ENCODE results near the gene ZNF107.
"Not testable (repeated sequence)": the region's sequence is repeated elsewhere in the genome, so short reads cannot be mapped to it uniquely, and the experiment has no call there.

ZNF107 gene

DNA sequence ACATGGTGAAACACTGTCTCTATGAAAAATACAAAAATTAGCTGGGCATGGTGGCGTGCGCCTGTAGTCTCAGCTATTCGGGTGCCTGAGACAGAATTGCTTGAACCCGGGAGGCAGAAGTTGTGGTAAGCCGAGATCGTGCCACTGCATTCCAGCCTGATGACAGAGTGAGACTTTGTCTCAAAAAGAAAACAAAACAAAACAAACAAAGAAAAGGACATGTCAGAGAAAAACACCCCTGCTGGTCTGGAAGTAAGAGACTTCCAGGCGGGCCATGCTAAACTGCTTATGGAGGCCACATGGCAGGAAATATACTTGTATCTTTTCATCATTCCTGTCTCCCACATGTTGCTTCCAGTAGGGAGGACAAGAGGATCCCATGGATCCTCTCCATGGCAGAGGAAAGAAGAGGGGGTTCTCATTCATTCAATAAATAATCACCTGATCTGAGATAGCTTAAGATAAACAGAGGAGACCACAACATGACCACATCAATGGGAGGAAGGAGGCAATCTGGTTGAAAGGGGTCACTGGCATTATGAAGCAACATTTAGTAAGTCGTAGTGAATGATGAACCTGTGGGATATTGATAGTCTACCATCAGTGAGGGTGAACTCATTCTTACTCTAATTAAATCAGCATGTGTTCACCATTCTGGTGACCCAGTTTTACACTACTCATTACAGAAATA is 67.8 kb downstream of the ZNF107 start:
- DNase-seq (ENCODE audit: low read depth in 2 of 2), result no peak

DNA sequence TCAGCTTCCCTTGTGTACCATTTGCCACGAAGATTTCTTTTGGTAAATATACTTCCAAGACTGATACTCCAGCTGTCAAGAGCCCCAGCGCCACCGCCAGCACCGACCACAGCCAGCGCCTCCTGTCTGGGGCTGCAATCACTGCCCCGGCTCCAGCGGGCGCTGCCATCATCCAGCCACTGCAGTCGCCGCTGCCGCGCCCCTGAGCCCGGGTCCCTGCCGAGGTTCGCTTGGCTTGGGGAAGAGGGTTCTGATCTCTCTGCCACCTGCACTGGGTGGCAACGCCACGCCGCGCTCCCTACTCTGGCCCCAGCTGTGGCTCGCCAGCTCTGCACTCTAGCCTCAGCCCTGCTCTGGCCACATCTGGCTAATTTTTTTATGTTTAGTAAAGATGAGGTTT is 70.6 kb downstream of the ZNF107 start:
- no peak for DNase-seq (ENCODE audit: low read depth in 2 of 2)

DNA sequence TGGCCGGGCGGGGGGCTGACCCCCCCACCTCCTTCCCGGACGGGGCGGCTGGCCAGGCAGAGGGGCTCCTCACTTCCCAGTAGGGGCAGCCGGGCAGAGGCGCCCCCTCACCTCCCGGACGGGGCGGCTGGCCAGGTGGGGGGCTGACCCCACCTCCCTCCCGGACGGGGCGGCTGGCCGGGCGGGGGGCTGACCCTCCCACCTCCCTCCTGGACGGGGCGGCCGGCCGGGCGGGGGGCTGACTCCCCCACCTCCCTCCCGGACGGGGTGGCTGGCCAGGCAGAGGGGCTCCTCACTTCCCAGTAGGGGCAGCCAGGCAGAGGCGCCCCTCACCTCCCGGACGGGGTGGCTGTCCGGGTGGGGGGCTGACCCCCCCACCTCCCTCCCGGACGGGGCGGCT is 72.5 kb downstream of the ZNF107 start:
- not testable (repeated sequence) for DNase-seq (ENCODE audit: low read depth in 2 of 2)

DNA sequence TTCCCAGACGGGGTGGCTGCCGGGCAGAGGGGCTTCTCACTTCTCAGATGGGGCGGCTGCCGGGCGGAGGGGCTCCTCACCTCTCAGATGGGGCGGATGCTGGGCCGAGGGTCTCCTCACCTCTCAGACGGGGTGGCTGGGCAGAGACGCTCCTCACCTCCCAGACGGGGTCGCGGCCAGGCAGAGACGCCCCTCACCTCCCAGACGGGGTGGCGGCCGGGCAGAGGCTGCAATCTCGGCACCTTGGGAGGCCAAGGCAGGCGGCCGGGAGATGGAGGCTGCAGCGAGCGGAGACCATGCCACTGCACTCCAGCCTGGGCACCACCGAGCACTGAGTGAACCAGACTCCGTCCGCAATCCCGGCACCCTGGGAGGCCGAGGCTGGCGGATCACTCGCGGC is 73.0 kb downstream of the ZNF107 start:
- DNase-seq (ENCODE audit: low read depth in 2 of 2), result not testable (repeated sequence)

DNA sequence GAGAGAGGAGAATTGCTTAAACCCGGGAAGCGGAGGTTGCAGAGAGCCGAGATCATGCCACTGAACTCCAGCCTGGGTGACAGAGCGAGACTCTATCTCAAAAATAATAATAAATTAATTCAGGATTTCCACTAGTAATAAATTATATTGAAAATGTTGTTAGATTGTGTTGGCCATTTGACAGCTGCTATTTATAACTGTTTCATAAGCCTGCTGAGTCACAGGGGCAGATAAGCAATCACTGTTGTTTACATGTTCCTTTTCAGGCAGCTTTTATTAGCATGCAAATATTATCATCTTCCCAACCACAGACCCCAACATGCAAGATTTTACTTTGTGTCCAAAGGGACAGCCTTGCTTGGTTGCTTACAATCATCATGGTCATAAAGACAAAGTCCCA is 78.7 kb downstream of the ZNF107 start:
- DNase-seq (ENCODE audit: low read depth in 2 of 2), result no peak

DNA sequence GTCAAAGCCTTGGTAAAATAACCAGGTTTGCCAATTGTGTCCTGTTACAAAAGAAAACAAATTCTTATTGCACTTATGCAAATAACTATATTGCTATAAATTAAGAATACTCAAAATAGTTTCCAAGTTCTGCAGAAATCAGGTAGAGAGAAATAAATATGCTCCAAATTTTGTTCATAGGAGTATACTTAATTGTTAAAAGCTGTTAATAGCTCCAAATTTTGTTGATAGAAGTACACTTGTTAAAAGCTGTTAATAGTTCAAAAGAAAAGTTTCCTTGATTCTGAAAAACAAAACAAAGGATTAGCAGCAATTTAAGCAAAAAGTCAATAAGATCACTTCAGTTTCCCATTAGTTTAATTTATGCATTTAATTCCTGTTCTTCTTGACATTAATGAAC is 81.9 kb downstream of the ZNF107 start:
- DNase-seq (ENCODE audit: low read depth in 2 of 2), result no peak

DNA sequence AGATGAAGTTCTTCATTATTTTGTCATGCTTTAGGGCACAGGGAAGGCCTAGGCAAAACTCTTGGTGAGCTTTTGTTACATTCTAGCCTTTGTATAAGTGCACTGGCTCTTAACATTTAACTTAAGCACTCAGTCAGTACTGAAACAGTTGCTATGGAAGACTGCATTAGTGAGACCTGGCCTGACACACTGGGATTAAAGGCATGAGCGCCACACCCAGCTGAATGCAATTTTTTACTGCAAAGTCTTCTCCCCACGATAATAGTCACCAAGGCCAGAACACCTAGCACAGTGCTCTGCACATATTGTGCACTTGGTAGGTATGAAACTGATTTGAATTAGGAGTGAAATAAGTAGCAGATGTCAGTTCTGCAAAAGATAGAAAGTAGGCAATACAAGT is 87.1 kb downstream of the ZNF107 start:
- DNase-seq (ENCODE audit: low read depth in 2 of 2), result no peak

DNA sequence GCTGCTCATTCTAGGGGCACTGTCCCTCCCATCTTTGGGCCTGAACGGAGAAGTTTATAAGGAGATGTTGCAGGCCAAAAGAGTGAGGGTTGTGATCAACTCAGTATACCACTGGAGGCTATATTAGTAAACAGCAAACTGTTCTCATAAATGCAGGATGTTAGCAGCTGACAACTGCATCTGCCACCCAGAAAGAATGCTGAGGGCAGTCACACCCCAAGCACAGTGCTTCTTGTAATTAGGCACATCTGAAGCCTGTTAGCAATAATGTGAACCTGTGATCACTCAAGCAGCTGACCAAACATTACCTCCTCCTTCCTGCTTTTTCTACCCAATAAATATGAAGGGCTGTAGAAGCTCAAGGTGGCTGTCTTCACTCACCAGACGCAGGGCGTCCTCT is 89.9 kb downstream of the ZNF107 start:
- no peak for DNase-seq (ENCODE audit: low read depth in 2 of 2)

DNA sequence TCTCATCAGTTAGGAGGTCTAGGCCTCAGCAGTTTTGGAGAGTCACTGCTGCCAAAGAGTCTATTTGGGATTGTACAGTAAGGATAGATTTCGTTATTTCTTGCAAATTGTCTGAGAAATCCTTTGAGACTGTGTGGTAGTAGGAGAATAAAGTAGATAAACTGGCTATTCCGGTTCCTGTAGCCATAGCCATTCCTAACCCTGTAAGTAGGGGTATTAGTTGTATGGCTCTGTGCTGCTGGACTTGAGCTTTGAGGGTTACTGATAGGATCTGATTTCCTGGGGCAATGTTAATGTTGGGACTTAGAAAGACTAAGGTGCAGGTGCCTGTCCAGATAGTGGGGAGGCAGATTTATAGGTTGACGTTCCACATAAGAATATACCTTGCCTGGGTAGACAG is 92.2 kb downstream of the ZNF107 start:
- DNase-seq (ENCODE audit: low read depth in 2 of 2), result no peak

Measured in stimulated activated CD8-positive, alpha-beta memory T cell treated with anti-CD3 and anti-CD28 coated beads, Interleukin-2, amount 100 ng/mL, for 1 hour (primary cell).